Keratinocyte (primary cell): ENCODE data around the gene RRP9. TPM values are rescaled to one million over a fixed set of nuclear protein-coding genes. Genes with fewer than 3 reads are reported as not detected.

Experiments
- DNase-seq: peaks from one replicate; pipeline ENCODE4 v3.0.0-alpha.2; 2011; ENCODE audit warnings: low read depth, missing footprints, low spot score
- FAIRE-seq: peaks from 2 replicates; lab custom pipeline; 2011; peaks lifted over from hg19 to GRCh38; lab: Jason Lieb, UNC
- H2AFZ ChIP-seq: 2 replicates; pipeline ENCODE4 v1.6.0; 2012; ENCODE audit warnings: low read length, control low read depth, inconsistent platforms; ENCODE audit not compliant: control insufficient read depth
- H3K27ac ChIP-seq: 2 replicates; pipeline ENCODE4 v1.5.1; 2011; ENCODE audit warnings: low read length; ENCODE audit not compliant: control insufficient read depth, insufficient read depth
- H3K27me3 ChIP-seq: 3 replicates; pipeline ENCODE4 v1.6.0; 2011; ENCODE audit warnings: low read length; ENCODE audit not compliant: control insufficient read depth, insufficient read depth; ENCODE audit errors: extremely low read depth
- H3K36me3 ChIP-seq, 2 experiments: 2 replicates in 1 of 2; 3 replicates in 1 of 2; pipeline ENCODE4 v1.5.1; 2011; ENCODE audit warnings: low read length in 2 of 2, mild to moderate bottlenecking in 1 of 2; ENCODE audit not compliant: control insufficient read depth in 2 of 2, insufficient read depth in 2 of 2; ENCODE audit errors: extremely low read depth in 1 of 2
- H3K4me1 ChIP-seq: 3 replicates; pipeline ENCODE4 v1.5.1; 2011; ENCODE audit warnings: low read length; ENCODE audit not compliant: control insufficient read depth, insufficient read depth; ENCODE audit errors: extremely low read depth
- H3K4me2 ChIP-seq: 3 replicates; pipeline ENCODE4 v1.6.0; 2011; ENCODE audit warnings: low read depth, low read length; ENCODE audit not compliant: control insufficient read depth, insufficient read depth; ENCODE audit errors: extremely low read depth
- H3K4me3 ChIP-seq, 3 experiments: fragments of 200-600 bp in 1 of 3; sonication (generic) in 1 of 3; 2 replicates in 2 of 3; 3 replicates in 1 of 3; pipeline ENCODE4 v1.5.1; 2011 to 2016; ENCODE audit warnings: low read length in 3 of 3, mild to moderate bottlenecking in 3 of 3, control low read depth in 2 of 3, inconsistent platforms in 1 of 3, low read depth in 1 of 3, mixed read lengths in 1 of 3, mixed run types in 1 of 3, moderate library complexity in 1 of 3; ENCODE audit not compliant: control insufficient read depth in 2 of 3, insufficient read depth in 2 of 3; ENCODE audit errors: extremely low read depth in 1 of 3
- H3K79me2 ChIP-seq: 2 replicates; pipeline ENCODE4 v1.6.0; 2012; ENCODE audit warnings: low read length; ENCODE audit not compliant: control insufficient read depth, insufficient read depth
- H3K9ac ChIP-seq: 3 replicates; pipeline ENCODE4 v1.6.0; 2011; ENCODE audit warnings: low read length; ENCODE audit not compliant: control insufficient read depth, insufficient read depth; ENCODE audit errors: extremely low read depth
- H3K9me1 ChIP-seq: 3 replicates; pipeline ENCODE4 v1.6.0; 2011; ENCODE audit warnings: low read length; ENCODE audit not compliant: control insufficient read depth, insufficient read depth; ENCODE audit errors: extremely low read depth
- H3K9me3 ChIP-seq: 2 replicates; pipeline ENCODE4 v1.5.1; 2012; ENCODE audit warnings: low read depth, low read length; ENCODE audit not compliant: control insufficient read depth
- H4K20me1 ChIP-seq: 3 replicates; pipeline ENCODE4 v1.6.0; 2011; ENCODE audit warnings: low read length; ENCODE audit not compliant: control insufficient read depth, insufficient read depth; ENCODE audit errors: extremely low read depth
- EZH2 ChIP-seq: IDR thresholded peaks from one replicate; pipeline ENCODE4 v1.6.1; 2012; ENCODE audit warnings: inconsistent platforms, mild to moderate bottlenecking, low read length, moderate library complexity
- dilution Hi-C: fragments of 300-500 bp; cut with MboI; formaldehyde crosslinking; loops from one replicate; pipeline ENCODE4 v1.7.0; 2020; ENCODE audit warnings: low sequenced_read_pairs; ENCODE audit not compliant: extremely low pct_ligation_motif_present
- polyA plus RNA-seq, 5 experiments: library from polyadenylated mRNA; depleted of rRNA in 3 of 5; stranded (reverse) in 3 of 5; stranded (forward) in 1 of 5; unstranded in 1 of 5; fragments of >200 nt; gene quantifications; 1 replicate in 1 of 5; 2 replicates in 3 of 5; 3 replicates in 1 of 5; pipeline versions ENCODE4 v1.2.1 to v1.2.3, GENCODE V29; 2011 to 2012; ENCODE audit warnings: missing spikeins in 2 of 5, low read depth in 1 of 5, low replicate concordance in 1 of 5
- TF ChIP-seq, protein P1 (sequence below), 3 experiments: IDR thresholded peaks in 1 of 3; conservative IDR thresholded peaks in 1 of 3; optimal IDR thresholded peaks in 1 of 3; 2 replicates in 2 of 3; 3 replicates in 1 of 3; pipeline versions ENCODE3 to v1.5.1; 2011; ENCODE audit warnings: low read length in 3 of 3, mild to moderate bottlenecking in 3 of 3, moderate library complexity in 2 of 3, control low read depth in 1 of 3, inconsistent platforms in 1 of 3; ENCODE audit not compliant: insufficient read depth in 2 of 3; ENCODE audit errors: extremely low read depth in 1 of 3

RRP9 gene
- polyA plus RNA-seq, 1 donor (not counting 4 experiments of a cell fraction or from before 2014, with no cell fraction given) = 21.8 TPM

DNA sequence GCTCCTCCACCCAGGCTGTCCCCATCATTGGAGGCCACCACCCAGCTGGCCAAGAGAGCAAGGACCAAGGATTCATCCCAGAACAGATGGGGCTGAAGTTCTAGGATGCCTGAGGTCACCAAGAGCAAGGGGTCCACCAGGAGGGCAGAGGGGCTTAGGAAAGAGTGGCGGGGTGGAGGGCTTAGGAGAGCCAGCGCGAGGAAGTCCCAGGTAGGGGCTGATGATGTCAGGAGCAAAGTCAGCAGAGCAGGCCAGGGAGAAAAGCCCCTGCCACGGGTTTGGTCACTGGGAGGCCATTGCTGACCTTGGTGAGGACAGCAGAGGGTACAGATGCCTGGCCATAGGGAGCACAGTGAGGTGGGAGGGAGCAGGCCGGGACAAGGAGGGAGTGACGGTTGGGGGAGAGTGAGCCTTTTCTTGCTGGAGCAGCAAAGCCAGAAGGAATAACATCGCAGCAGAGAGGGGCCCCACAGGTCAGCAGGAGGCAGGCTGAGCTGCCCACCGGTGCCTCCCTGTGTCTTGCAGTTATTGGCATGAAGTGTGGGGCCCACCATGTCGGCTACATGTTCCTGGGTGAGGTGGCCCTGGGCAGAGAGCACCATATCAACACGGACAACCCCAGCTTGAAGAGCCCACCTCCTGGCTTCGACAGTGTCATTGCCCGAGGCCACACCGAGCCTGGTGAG, 5.7 kb upstream of the RRP9 start:
- no peak overlapping the region for H3K27ac ChIP-seq
- H3K9me3 ChIP-seq = no peaks in the 10 kb centered on the region
- no peak overlapping the region for H3K9ac ChIP-seq
- no peak overlapping the region for H3K4me2 ChIP-seq
- no peaks in the 10 kb centered on the region for H4K20me1 ChIP-seq
- H3K79me2 ChIP-seq = no peaks in the 10 kb centered on the region
- no peak overlapping the region for H3K4me3 ChIP-seq
- no peaks in the 10 kb centered on the region for H3K9me1 ChIP-seq
- dilution Hi-C loops = no loop called here
- no peak for TF ChIP-seq EZH2
- TF ChIP-seq, protein P1, sequence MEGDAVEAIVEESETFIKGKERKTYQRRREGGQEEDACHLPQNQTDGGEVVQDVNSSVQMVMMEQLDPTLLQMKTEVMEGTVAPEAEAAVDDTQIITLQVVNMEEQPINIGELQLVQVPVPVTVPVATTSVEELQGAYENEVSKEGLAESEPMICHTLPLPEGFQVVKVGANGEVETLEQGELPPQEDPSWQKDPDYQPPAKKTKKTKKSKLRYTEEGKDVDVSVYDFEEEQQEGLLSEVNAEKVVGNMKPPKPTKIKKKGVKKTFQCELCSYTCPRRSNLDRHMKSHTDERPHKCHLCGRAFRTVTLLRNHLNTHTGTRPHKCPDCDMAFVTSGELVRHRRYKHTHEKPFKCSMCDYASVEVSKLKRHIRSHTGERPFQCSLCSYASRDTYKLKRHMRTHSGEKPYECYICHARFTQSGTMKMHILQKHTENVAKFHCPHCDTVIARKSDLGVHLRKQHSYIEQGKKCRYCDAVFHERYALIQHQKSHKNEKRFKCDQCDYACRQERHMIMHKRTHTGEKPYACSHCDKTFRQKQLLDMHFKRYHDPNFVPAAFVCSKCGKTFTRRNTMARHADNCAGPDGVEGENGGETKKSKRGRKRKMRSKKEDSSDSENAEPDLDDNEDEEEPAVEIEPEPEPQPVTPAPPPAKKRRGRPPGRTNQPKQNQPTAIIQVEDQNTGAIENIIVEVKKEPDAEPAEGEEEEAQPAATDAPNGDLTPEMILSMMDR (optimal IDR thresholded peaks at IDR 0.05 in 1 of 3, IDR thresholded peaks at IDR 0.05 in 1 of 3, conservative IDR thresholded peaks at IDR 0.05 in 1 of 3; ENCODE audit: extremely low read depth in 1 of 3, insufficient read depth in 2 of 3, low read length in 3 of 3) = no peak
- H3K36me3 ChIP-seq = peaks cover 0 to 1% of the 10 kb centered on the region in 2 experiments
- peaks cover 2% of the 10 kb centered on the region for H3K27me3 ChIP-seq
- H3K4me1 ChIP-seq = peaks cover 8% of the 10 kb centered on the region
- DNase-seq (no peak), FAIRE-seq (no peak)
- no peak overlapping the region for H2AFZ ChIP-seq

GRCh38 chr3:51946796-51947195, 5.1 kb upstream of the RRP9 start:
- no peaks in the 10 kb centered on the region for H3K9me3 ChIP-seq
- H4K20me1 ChIP-seq = no peaks in the 10 kb centered on the region
- FAIRE-seq = no peak
- H3K36me3 ChIP-seq = peaks cover 0 to 1% of the 10 kb centered on the region in 2 experiments
- H3K4me3 ChIP-seq = no peak overlapping the region
- H3K27me3 ChIP-seq = peaks cover 2% of the 10 kb centered on the region
- dilution Hi-C loops = no loop called here
- H2AFZ ChIP-seq = no peak overlapping the region
- no peak for TF ChIP-seq EZH2
- TF ChIP-seq, protein P1 (optimal IDR thresholded peaks at IDR 0.05 in 1 of 3, IDR thresholded peaks at IDR 0.05 in 1 of 3, conservative IDR thresholded peaks at IDR 0.05 in 1 of 3; ENCODE audit: extremely low read depth in 1 of 3, insufficient read depth in 2 of 3, low read length in 3 of 3) = no peak
- H3K79me2 ChIP-seq = no peaks in the 10 kb centered on the region
- H3K4me1 ChIP-seq = peaks cover 10% of the 10 kb centered on the region
- no peak overlapping the region for H3K9ac ChIP-seq
- no peak overlapping the region for H3K4me2 ChIP-seq
- H3K27ac ChIP-seq = no peak overlapping the region
- H3K9me1 ChIP-seq = no peaks in the 10 kb centered on the region
- DNase-seq = no peak
